ENCODE measurements around the gene SPPL3. TPM values are rescaled to one million over a fixed set of nuclear protein-coding genes. Genes with fewer than 3 reads are reported as not detected.

SPPL3 gene
- polyA plus RNA-seq, 4 donors = 8.4 to 57.8 (median 13.7) TPM

- FAIRE-seq = no peak
- H3K4me1 ChIP-seq (ENCODE audit: control insufficient read depth in 3 of 3, insufficient read depth in 2 of 3, low read depth in 1 of 3, low read length in 2 of 3) = peaks cover 0 to 5% (median 0%) of the 10 kb centered on the region in 3 donors
These were observed 42.9 kb downstream of the SPPL3 start for GRCh38 chr12:120861074-120861795.

DNA sequence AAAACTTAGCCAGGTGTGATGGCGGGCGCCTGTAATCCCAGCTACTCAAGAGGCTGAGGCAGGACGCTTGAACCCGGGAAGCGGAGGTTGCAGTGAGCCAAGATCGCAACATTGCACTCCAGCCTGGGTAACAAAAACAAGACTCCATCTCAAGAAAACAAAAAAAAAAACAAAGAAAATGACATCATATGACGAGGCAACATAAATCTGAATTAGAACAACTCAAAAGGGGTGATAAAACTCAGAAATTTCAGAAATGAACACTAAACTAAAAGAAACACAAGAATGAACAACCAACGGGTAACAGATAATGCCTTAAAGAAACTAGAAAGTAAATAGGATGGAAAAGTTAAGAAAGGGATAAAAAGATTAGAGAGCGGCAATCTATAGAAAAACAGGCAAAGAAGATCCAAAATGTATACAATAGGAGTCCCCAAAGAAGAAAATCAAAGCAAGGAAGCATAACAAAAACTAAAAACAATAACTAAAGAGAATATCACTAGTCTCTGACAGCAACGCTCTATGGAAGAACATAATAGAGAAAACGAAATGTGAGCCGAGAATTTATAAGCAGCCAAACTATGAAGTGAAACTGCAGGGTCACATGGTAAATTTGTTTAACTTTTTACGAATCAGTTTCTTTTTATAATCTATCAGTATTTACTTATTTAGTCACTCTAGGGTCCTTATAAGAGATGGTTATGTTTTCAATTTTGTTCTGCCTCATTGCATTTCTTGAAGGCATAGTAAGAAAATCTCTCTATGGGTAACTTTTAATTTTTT is 45.7 kb downstream of the SPPL3 start:
- no peak for DNase-seq
- Histone ChIP-seq H3K36me3 (ENCODE audit: control insufficient read depth in 3 of 3, insufficient read depth in 2 of 3, low read depth in 1 of 3, low read length in 3 of 3) (peaks cover 0 to 7% (median 0%) of the 10 kb centered on the region in 3 donors), H3K4me3 (ENCODE audit: low read depth in 1 of 3, low read length in 3 of 3) (no peak overlapping the region), H3K27me3 (ENCODE audit: control insufficient read depth in 3 of 3, insufficient read depth in 3 of 3, low read length in 3 of 3) (no peaks in the 10 kb centered on the region), H3K9me3 (ENCODE audit: control insufficient read depth in 2 of 2, insufficient read depth in 1 of 2, low read depth in 1 of 2, low read length in 1 of 2) (peaks cover 0 to 8% of the 10 kb centered on the region in 2 donors), H3K27ac (ENCODE audit: low read depth in 1 of 3, low read length in 2 of 3) (no peak overlapping the region), H3K4me1 (ENCODE audit: control insufficient read depth in 3 of 3, insufficient read depth in 2 of 3, low read depth in 1 of 3, low read length in 2 of 3) (peaks cover 0 to 5% (median 0%) of the 10 kb centered on the region in 3 donors)
- FAIRE-seq = no peak
- 92 to 97% (median 94%) methylated on average over 13 of the region's 13 CpGs for WGBS, 3 donors

More at GRCh38 chr12:120861074-120861795, 42.9 kb downstream of the SPPL3 start:
- H3K27me3 ChIP-seq (ENCODE audit: control insufficient read depth in 3 of 3, insufficient read depth in 3 of 3, low read length in 3 of 3) = no peaks in the 10 kb centered on the region
- no peak for DNase-seq
- H3K4me3 ChIP-seq (ENCODE audit: low read depth in 1 of 3, low read length in 3 of 3) = no peak overlapping the region
- peaks cover 0 to 11% (median 0%) of the 10 kb centered on the region in 3 donors for H3K36me3 ChIP-seq (ENCODE audit: control insufficient read depth in 3 of 3, insufficient read depth in 2 of 3, low read depth in 1 of 3, low read length in 3 of 3)
- peaks cover 0 to 8% of the 10 kb centered on the region in 2 donors for H3K9me3 ChIP-seq (ENCODE audit: control insufficient read depth in 2 of 2, insufficient read depth in 1 of 2, low read depth in 1 of 2, low read length in 1 of 2)
- H3K27ac ChIP-seq (ENCODE audit: low read depth in 1 of 3, low read length in 2 of 3) = no peak overlapping the region
- 97 to 98% (median 98%) methylated on average over 3 of the region's 3 CpGs for WGBS, 3 donors

DNA sequence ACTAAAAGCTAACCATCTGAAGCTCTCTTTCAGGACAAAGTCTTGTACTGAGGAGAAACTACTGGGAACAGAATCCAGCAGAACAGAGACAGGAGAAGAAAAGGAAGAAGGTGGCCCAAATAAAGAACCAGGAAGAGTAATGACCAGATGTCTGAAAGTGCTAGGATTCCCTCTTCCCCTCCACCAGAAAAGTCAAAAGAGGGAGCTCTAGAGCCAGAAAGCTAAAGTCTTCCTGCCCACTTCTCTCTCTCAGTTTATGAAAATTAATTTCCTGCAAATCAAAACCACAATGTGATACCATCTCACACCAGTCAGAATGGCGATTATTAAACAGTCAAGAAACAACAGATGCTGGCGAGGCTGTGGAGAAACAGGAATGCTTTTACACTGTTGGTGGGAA is 47.2 kb downstream of the SPPL3 start:
- Histone ChIP-seq H3K36me3 (ENCODE audit: control insufficient read depth in 3 of 3, insufficient read depth in 2 of 3, low read depth in 1 of 3, low read length in 3 of 3) (peaks cover 0 to 5% (median 0%) of the 10 kb centered on the region in 3 donors), H3K9me3 (ENCODE audit: control insufficient read depth in 2 of 2, insufficient read depth in 1 of 2, low read depth in 1 of 2, low read length in 1 of 2) (peaks cover 0 to 8% of the 10 kb centered on the region in 2 donors), H3K27me3 (ENCODE audit: control insufficient read depth in 3 of 3, insufficient read depth in 3 of 3, low read length in 3 of 3) (no peaks in the 10 kb centered on the region), H3K4me1 (ENCODE audit: control insufficient read depth in 3 of 3, insufficient read depth in 2 of 3, low read depth in 1 of 3, low read length in 2 of 3) (peaks cover 0 to 5% (median 0%) of the 10 kb centered on the region in 3 donors), H3K4me3 (ENCODE audit: low read depth in 1 of 3, low read length in 3 of 3) (no peak overlapping the region), H3K27ac (ENCODE audit: low read depth in 1 of 3, low read length in 2 of 3) (no peak overlapping the region)
- DNase-seq = peak in 1 of 2 donors; percentile 50
- 42 to 51% (median 51%) methylated on average over 2 of the region's 2 CpGs for WGBS, 3 donors
- no peak for FAIRE-seq

- H3K4me1 ChIP-seq (ENCODE audit: control insufficient read depth in 3 of 3, insufficient read depth in 2 of 3, low read depth in 1 of 3, low read length in 2 of 3) = peaks cover 0 to 6% (median 0%) of the 10 kb centered on the region in 3 donors
- WGBS, 3 donors = 80 to 88% (median 86%) methylated on average over 6 of the region's 6 CpGs
- H3K36me3 ChIP-seq (ENCODE audit: control insufficient read depth in 3 of 3, insufficient read depth in 2 of 3, low read depth in 1 of 3, low read length in 3 of 3) = peaks cover 0 to 5% (median 0%) of the 10 kb centered on the region in 3 donors
- FAIRE-seq = no peak
- peaks cover 0 to 8% of the 10 kb centered on the region in 2 donors for H3K9me3 ChIP-seq (ENCODE audit: control insufficient read depth in 2 of 2, insufficient read depth in 1 of 2, low read depth in 1 of 2, low read length in 1 of 2)
- no peak overlapping the region for H3K4me3 ChIP-seq (ENCODE audit: low read depth in 1 of 3, low read length in 3 of 3)
- no peak overlapping the region for H3K27ac ChIP-seq (ENCODE audit: low read depth in 1 of 3, low read length in 2 of 3)
- no peak for DNase-seq
- no peaks in the 10 kb centered on the region for H3K27me3 ChIP-seq (ENCODE audit: control insufficient read depth in 3 of 3, insufficient read depth in 3 of 3, low read length in 3 of 3)
These were observed 48.2 kb downstream of the SPPL3 start for GRCh38 chr12:120855823-120856588.

GRCh38 chr12:120854804-120855203 is 49.4 kb downstream of the SPPL3 start:
- Histone ChIP-seq H3K27me3 (ENCODE audit: control insufficient read depth in 3 of 3, insufficient read depth in 3 of 3, low read length in 3 of 3) (no peaks in the 10 kb centered on the region), H3K4me3 (ENCODE audit: low read depth in 1 of 3, low read length in 3 of 3) (no peak overlapping the region), H3K9me3 (ENCODE audit: control insufficient read depth in 2 of 2, insufficient read depth in 1 of 2, low read depth in 1 of 2, low read length in 1 of 2) (peaks cover 0 to 7% of the 10 kb centered on the region in 2 donors), H3K27ac (ENCODE audit: low read depth in 1 of 3, low read length in 2 of 3) (no peak overlapping the region), H3K4me1 (ENCODE audit: control insufficient read depth in 3 of 3, insufficient read depth in 2 of 3, low read depth in 1 of 3, low read length in 2 of 3) (peaks cover 0 to 7% (median 0%) of the 10 kb centered on the region in 3 donors), H3K36me3 (ENCODE audit: control insufficient read depth in 3 of 3, insufficient read depth in 2 of 3, low read depth in 1 of 3, low read length in 3 of 3) (peaks cover 0 to 2% (median 0%) of the 10 kb centered on the region in 3 donors)
- DNase-seq (no peak), FAIRE-seq (no peak)
- 65 to 76% (median 75%) methylated on average over 4 of the region's 4 CpGs for WGBS, 3 donors

- Histone ChIP-seq H3K36me3 (ENCODE audit: control insufficient read depth in 3 of 3, insufficient read depth in 2 of 3, low read depth in 1 of 3, low read length in 3 of 3) (no peaks in the 10 kb centered on the region), H3K27ac (ENCODE audit: low read depth in 1 of 3, low read length in 2 of 3) (no peak overlapping the region), H3K4me1 (ENCODE audit: control insufficient read depth in 3 of 3, insufficient read depth in 2 of 3, low read depth in 1 of 3, low read length in 2 of 3) (peaks cover 0 to 9% (median 0%) of the 10 kb centered on the region in 3 donors), H3K4me3 (ENCODE audit: low read depth in 1 of 3, low read length in 3 of 3) (no peak overlapping the region), H3K27me3 (ENCODE audit: control insufficient read depth in 3 of 3, insufficient read depth in 3 of 3, low read length in 3 of 3) (no peaks in the 10 kb centered on the region), H3K9me3 (ENCODE audit: control insufficient read depth in 2 of 2, insufficient read depth in 1 of 2, low read depth in 1 of 2, low read length in 1 of 2) (no peaks in the 10 kb centered on the region)
- WGBS, 3 donors = 69 to 78% (median 72%) methylated on average over 3 of the region's 3 CpGs
- FAIRE-seq = no peak
- no peak for DNase-seq
These were observed 51.0 kb downstream of the SPPL3 start for GRCh38 chr12:120853188-120853587.

DNA sequence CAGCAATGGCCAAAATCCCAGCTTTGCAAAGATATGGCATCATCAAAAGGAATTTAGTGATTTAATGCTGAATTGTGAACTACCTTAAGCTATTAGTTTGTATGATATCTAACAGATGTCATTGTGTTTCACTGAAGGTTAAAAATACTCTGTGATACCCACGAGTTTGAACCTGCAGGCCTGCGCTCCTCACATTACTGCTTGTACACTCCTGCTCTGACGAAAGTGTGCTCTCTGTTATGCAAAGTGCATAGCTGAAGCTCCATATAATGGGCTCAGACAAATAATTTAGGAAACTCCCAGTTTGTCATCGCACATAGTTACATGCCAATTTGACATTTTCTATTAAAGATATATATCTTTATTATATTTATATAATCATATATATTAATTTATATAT is 52.2 kb downstream of the SPPL3 start:
- Histone ChIP-seq H3K27ac (ENCODE audit: low read depth in 1 of 3, low read length in 2 of 3) (no peak overlapping the region), H3K4me1 (ENCODE audit: control insufficient read depth in 3 of 3, insufficient read depth in 2 of 3, low read depth in 1 of 3, low read length in 2 of 3) (peaks cover 0 to 10% (median 0%) of the 10 kb centered on the region in 3 donors)
- no peak for FAIRE-seq

DNA sequence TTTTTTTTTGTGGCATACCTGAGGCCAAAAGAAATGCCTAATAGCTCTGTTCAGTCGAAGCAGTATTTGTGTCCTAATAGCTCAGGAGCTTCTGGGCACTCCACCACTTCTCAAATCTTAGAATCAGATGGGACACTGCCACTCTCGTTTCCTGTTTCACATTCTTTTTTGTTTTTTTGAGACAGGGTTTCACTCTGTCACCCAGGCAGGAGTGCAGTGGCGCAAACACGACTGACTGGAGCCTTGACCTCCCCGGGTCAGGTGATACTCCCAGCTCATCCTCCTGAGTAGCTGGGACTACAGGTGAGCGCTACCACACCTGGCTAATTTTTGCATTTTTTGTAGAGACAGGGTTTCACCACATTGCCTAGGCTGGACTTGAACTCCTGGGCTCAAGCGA is 52.7 kb downstream of the SPPL3 start:
- 77 to 81% (median 79%) methylated on average over 7 of the region's 7 CpGs for WGBS, 3 donors
- no peak overlapping the region for H3K27ac ChIP-seq (ENCODE audit: low read depth in 1 of 3, low read length in 2 of 3)

More for the DNA sequence above, 52.2 kb downstream of the SPPL3 start:
- no peak for DNase-seq
- Histone ChIP-seq H3K36me3 (ENCODE audit: control insufficient read depth in 3 of 3, insufficient read depth in 2 of 3, low read depth in 1 of 3, low read length in 3 of 3) (no peaks in the 10 kb centered on the region), H3K9me3 (ENCODE audit: control insufficient read depth in 2 of 2, insufficient read depth in 1 of 2, low read depth in 1 of 2, low read length in 1 of 2) (no peaks in the 10 kb centered on the region), H3K4me3 (ENCODE audit: low read depth in 1 of 3, low read length in 3 of 3) (no peak overlapping the region), H3K27me3 (ENCODE audit: control insufficient read depth in 3 of 3, insufficient read depth in 3 of 3, low read length in 3 of 3) (no peaks in the 10 kb centered on the region)
- WGBS, 3 donors = 69 to 74% (median 71%) methylated on average over 4 of the region's 4 CpGs

More for the DNA sequence above, 52.7 kb downstream of the SPPL3 start:
- Histone ChIP-seq H3K4me1 (ENCODE audit: control insufficient read depth in 3 of 3, insufficient read depth in 2 of 3, low read depth in 1 of 3, low read length in 2 of 3) (peaks cover 0 to 9% (median 0%) of the 10 kb centered on the region in 3 donors), H3K27me3 (ENCODE audit: control insufficient read depth in 3 of 3, insufficient read depth in 3 of 3, low read length in 3 of 3) (no peaks in the 10 kb centered on the region), H3K36me3 (ENCODE audit: control insufficient read depth in 3 of 3, insufficient read depth in 2 of 3, low read depth in 1 of 3, low read length in 3 of 3) (no peaks in the 10 kb centered on the region), H3K4me3 (ENCODE audit: low read depth in 1 of 3, low read length in 3 of 3) (no peak overlapping the region), H3K9me3 (ENCODE audit: control insufficient read depth in 2 of 2, insufficient read depth in 1 of 2, low read depth in 1 of 2, low read length in 1 of 2) (no peaks in the 10 kb centered on the region)
- DNase-seq (no peak), FAIRE-seq (no peak)

Measured in small intestine (tissue), 7 donors.